IPS-18c (cell line): ENCODE data around the gene SPO11.
"Not testable (repeated sequence)": the region's sequence is repeated elsewhere in the genome, so short reads cannot be mapped to it uniquely, and the experiment has no call there.

Experiments used
- H3K4me3 ChIP-seq: 2 replicates; pipeline ENCODE4 v1.7.0; 2013; ENCODE audit warnings: low read depth, mild to moderate bottlenecking, low read length, moderate library complexity; ENCODE audit not compliant: insufficient read depth
- H3K9me3 ChIP-seq: one replicate; pipeline ENCODE4 v1.6.1; 2013; ENCODE audit warnings: mild to moderate bottlenecking, low read length, moderate library complexity; ENCODE audit not compliant: control insufficient read depth, insufficient read depth

The SPO11 gene

GRCh38 chr20:57325632-57326356 lies 3.8 kb upstream of the SPO11 start:
- H3K4me3 ChIP-seq = no peak overlapping the region
- H3K9me3 ChIP-seq = no peaks in the 10 kb centered on the region

GRCh38 chr20:57326667-57327455 lies 2.7 kb upstream of the SPO11 start:
- no peaks in the 10 kb centered on the region for H3K9me3 ChIP-seq
- H3K4me3 ChIP-seq = no peak overlapping the region

GRCh38 chr20:57327820-57328219 lies 1.8 kb upstream of the SPO11 start:
- H3K4me3 ChIP-seq = no peak overlapping the region
- H3K9me3 ChIP-seq = no peaks in the 10 kb centered on the region

GRCh38 chr20:57330998-57331397 lies 1.4 kb downstream of the SPO11 start:
- Histone ChIP-seq H3K9me3 (no peaks in the 10 kb centered on the region), H3K4me3 (no peak overlapping the region)

GRCh38 chr20:57332105-57333089 lies 2.8 kb downstream of the SPO11 start:
- Histone ChIP-seq H3K9me3 (no peaks in the 10 kb centered on the region), H3K4me3 (no peak overlapping the region)

- H3K4me3 ChIP-seq = no peak overlapping the region
- no peaks in the 10 kb centered on the region for H3K9me3 ChIP-seq
Observed at GRCh38 chr20:57335392-57335791, 5.8 kb downstream of the SPO11 start.

- H3K4me3 ChIP-seq = no peak overlapping the region
- H3K9me3 ChIP-seq = no peaks in the 10 kb centered on the region
Observed at GRCh38 chr20:57341663-57342062, 12.1 kb downstream of the SPO11 start.

GRCh38 chr20:57342829-57343228 lies 13.2 kb downstream of the SPO11 start:
- no peak overlapping the region for H3K4me3 ChIP-seq
- no peaks in the 10 kb centered on the region for H3K9me3 ChIP-seq

GRCh38 chr20:57346477-57346876 lies 16.9 kb downstream of the SPO11 start:
- no peaks in the 10 kb centered on the region for H3K9me3 ChIP-seq
- H3K4me3 ChIP-seq = no peak overlapping the region

GRCh38 chr20:57347393-57347792 lies 17.8 kb downstream of the SPO11 start:
- Histone ChIP-seq H3K9me3 (no peaks in the 10 kb centered on the region), H3K4me3 (no peak overlapping the region)

- H3K9me3 ChIP-seq, H3K4me3 ChIP-seq: not testable (repeated sequence)
Observed at GRCh38 chr20:57348200-57348921, 18.8 kb downstream of the SPO11 start.

- H3K4me3 ChIP-seq, H3K9me3 ChIP-seq: not testable (repeated sequence)
Observed at GRCh38 chr20:57348922-57349574, 19.4 kb downstream of the SPO11 start.

- H3K9me3 ChIP-seq = no peaks in the 10 kb centered on the region
- no peak overlapping the region for H3K4me3 ChIP-seq
Observed at GRCh38 chr20:57350081-57350710, 20.6 kb downstream of the SPO11 start.

GRCh38 chr20:57350726-57351041 lies 21.1 kb downstream of the SPO11 start:
- H3K4me3 ChIP-seq = peak overlapping the region; percentile 73; the same call in 1 of the 2 replicates
- H3K9me3 ChIP-seq = not testable (repeated sequence)

- Histone ChIP-seq H3K9me3 (no peaks in the 10 kb centered on the region), H3K4me3 (peak within 1 kb of the TSS; percentile 73)
Observed at GRCh38 chr20:57351042-57351783, 21.6 kb downstream of the SPO11 start, which contains the start of gene RAE1. Gene RAE1, plus strand, starts transcription at chr20:57351255. Its CDS starts 2,784 bp downstream, at chr20:57354039.
